T-helper 22 cell (primary cell): Measurements from ENCODE around the gene ERVH48-1.
"Not testable (repeated sequence)": the region's sequence is repeated elsewhere in the genome, so short reads cannot be mapped to it uniquely, and the experiment has no call there.

Source experiments
- DNase-seq: peaks from one replicate; pipeline ENCODE4 v3.0.0-alpha.2; 2020; ENCODE audit warnings: low read depth

ERVH48-1 gene

DNA sequence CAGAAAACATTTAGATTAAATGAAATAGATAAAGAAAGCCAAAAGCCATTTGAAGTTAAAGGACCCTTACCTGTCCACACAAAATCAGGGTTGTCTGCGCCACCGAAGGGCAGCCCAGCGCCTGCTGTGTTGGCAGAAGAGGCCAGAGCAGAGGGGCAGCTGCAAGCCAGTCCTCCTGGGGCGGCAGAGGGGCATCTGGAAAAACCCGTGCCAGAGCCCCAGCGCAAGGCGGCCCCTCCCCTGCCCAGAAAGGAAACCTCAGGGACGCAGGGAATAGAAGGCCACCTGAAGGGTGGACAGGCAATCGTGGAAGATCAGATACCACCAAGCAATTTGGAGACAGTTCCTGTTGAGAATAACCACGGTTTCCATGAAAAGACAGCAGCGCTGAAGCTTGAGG lies 21.6 kb downstream of the ERVH48-1 start:
- no peak for DNase-seq

DNA sequence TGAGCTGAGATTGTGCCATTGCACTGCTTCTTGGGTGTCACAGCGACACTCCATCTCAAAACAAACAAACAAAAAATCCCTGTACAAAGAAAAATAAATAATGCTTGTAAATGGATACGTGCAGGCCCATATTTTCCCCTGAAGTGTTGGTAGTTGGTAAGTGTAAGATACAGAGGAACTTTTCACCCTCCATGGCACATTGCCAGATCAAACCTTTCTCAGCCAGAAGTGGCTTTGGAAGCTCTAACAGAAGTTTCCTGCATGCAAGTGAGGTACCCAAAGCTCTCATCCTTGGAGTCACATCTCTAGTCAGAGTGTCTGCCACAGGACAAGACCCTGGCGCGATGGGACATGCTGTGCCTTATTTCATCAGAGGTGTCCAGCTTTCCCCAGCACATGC lies 25.0 kb downstream of the ERVH48-1 start:
- DNase-seq = no peak

GRCh38 chr21:42892931-42893755 lies 32.3 kb downstream of the ERVH48-1 start, which contains the start of gene NDUFV3:
Gene NDUFV3 (plus strand): TSS chr21:42893309. CDS start chr21:42893334, 25 bp downstream.
- DNase-seq = peak; percentile 100

GRCh38 chr21:42892582-42892930 lies 32.9 kb downstream of the ERVH48-1 start:
- no peak for DNase-seq

DNA sequence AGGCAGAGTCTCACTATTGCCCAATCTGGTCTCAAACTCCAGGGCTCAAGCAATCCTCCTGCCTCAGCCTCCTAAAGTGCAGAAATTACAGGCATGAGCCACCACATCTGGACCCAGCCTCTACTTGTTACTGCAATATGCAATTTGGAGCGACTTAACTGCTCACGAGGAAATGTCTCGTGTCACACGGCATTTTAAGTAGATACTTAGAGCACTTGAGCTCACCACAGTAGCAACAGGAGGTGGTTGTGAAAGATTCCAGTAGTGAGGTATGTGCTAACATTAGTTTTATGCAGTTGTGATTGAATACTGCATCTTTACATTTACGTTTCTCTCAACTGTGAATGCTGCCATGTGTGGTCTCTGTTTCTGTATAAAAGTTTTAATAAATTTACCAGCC lies 38.1 kb downstream of the ERVH48-1 start:
- DNase-seq = no peak

- no peak for DNase-seq
Observed at GRCh38 chr21:42883921-42884320, 41.5 kb downstream of the ERVH48-1 start.

DNA sequence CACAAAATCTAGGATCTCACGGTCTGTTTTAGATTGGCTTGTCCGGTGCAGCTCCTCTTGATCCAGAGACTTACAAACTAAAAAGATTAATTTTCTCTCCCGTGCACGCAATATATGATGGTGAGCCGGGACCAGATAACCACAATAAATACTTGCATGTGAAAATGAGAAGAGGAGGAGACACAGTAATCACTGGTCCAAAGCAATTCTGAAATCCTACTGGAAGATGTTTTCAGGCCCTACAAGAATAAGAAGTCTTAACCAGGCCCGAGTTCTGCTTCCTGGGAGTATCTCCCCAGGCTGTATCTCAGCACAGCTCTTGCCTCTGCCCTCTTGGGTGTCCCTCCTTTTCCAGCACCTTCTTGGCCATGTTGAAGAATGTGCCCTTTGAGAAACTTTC lies 45.1 kb downstream of the ERVH48-1 start:
- DNase-seq = no peak

GRCh38 chr21:42878993-42879787 lies 46.2 kb downstream of the ERVH48-1 start, which contains the start of gene WDR4:
Gene WDR4 (minus strand): TSS chr21:42879539. CDS start chr21:42879495, 44 bp downstream.
- peak; percentile 95 for DNase-seq

- no peak for DNase-seq
Observed at GRCh38 chr21:42878678-42878992, 46.8 kb downstream of the ERVH48-1 start.

DNA sequence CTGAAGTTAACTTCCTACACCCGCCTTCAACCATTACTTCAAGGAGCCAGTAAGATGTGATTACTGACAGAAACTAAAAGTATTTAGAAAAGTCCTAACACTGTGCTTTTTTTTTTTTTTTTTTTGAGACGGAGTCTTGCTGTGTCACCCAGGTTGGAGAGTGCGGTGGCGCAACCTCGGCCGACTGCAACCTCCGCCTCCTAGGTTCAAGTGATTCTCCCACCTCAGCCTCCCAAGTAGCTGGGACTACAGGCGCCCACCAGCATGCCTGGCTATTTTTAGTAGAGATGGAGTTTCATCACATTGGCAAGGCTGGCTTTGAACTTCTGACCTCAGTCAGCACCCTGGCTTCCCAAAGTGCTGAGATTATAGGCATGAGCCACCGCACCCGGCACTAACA lies 49.6 kb downstream of the ERVH48-1 start:
- not testable (repeated sequence) for DNase-seq

DNA sequence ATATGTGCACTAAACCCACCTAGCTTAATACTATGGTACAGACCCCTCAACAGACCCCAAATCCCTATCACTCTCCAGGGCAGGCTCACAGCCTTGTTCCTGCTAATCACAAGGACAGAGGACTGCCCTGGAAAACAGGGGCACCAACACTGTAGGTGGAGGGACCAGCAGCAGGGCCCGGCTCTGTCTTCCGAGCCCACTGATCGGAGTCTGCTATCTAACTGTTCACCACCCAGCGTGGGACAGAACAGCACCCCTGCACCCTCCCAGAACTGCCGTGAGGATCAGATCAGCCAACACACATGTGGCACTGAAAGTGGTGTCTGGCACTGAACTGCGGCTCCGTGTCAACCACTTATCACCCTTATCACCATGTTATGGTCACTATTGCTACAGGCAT lies 52.3 kb downstream of the ERVH48-1 start:
- DNase-seq = no peak

DNA sequence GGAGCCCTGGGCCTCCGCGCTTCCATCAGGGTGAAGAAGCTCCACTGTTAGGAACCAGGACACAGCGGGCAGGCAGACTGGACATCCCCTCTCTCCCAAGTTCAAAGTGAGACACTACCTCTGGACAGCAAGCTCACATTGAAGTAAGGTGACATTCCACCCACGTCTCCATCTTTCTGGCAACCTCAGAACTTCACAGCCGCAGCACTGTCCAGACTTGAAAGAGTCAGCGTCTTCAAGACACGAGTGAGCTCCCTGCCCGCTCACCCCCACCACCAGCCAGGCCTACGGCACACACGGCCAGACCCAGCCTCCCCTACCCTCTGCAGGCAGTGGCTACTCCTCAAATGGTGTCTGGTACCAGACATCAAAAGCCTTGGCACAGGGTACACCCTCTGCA lies 57.2 kb downstream of the ERVH48-1 start:
- no peak for DNase-seq
